Astrocyte (in vitro differentiated cells and primary cell): ENCODE results near the gene TGM3.

Experiments
- EZH2 ChIP-seq: IDR thresholded peaks from 2 replicates; pipeline ENCODE4 v1.6.1; 2012; ENCODE audit warnings: mild to moderate bottlenecking, low read length, inconsistent platforms; ENCODE audit not compliant: insufficient read depth
- TF ChIP-seq, protein P1 (sequence below): IDR thresholded peaks from 2 replicates; pipeline ENCODE4 v1.5.1; 2011; ENCODE audit warnings: low read depth, mild to moderate bottlenecking, inconsistent platforms, low read length, moderate library complexity; ENCODE audit not compliant: insufficient read depth

DNA sequence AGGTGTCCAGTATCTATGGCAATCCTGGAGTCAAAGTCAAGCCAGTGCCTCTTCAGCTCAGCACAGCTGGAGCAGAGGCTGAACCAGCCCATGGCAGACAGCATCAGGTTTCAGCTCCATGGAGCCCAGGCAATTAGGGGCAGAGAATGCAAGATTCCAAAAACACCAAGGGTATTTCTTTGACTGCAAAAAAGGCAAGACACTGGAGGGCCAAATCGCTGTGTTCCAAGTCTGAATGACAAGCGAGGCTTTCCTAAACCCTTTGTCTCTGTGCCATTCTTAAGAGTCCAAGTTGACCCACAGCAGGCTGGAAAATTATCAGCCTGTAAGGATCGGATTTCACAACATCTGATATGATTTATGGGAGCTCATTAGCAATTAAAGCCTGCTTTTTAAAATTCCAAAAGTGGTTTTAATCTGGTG is 49.7 kb upstream of the TGM3 start:
- TF ChIP-seq, protein P1, sequence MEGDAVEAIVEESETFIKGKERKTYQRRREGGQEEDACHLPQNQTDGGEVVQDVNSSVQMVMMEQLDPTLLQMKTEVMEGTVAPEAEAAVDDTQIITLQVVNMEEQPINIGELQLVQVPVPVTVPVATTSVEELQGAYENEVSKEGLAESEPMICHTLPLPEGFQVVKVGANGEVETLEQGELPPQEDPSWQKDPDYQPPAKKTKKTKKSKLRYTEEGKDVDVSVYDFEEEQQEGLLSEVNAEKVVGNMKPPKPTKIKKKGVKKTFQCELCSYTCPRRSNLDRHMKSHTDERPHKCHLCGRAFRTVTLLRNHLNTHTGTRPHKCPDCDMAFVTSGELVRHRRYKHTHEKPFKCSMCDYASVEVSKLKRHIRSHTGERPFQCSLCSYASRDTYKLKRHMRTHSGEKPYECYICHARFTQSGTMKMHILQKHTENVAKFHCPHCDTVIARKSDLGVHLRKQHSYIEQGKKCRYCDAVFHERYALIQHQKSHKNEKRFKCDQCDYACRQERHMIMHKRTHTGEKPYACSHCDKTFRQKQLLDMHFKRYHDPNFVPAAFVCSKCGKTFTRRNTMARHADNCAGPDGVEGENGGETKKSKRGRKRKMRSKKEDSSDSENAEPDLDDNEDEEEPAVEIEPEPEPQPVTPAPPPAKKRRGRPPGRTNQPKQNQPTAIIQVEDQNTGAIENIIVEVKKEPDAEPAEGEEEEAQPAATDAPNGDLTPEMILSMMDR = no peak
- no peak for TF ChIP-seq EZH2
